ENCODE data around the gene FAM184A.

The FAM184A gene

GRCh38 chr6:118934461-118935330, 143.8 kb downstream of the FAM184A start, which contains the start of gene MCM9:
Gene MCM9, minus strand, starts transcription at chr6:118935159. Its CDS starts 3,436 bp downstream, at chr6:118931723.
- Histone ChIP-seq H3K4me1 (ENCODE audit: control insufficient read depth, insufficient read depth, low read length) (no peaks in the 10 kb centered on the region), H3K4me3 (ENCODE audit: low read depth, low read length) (peak within 1 kb of the TSS; percentile 87), H3K27me3 (ENCODE audit: control insufficient read depth, insufficient read depth, low read length) (no peaks in the 10 kb centered on the region), H3K36me3 (ENCODE audit: control insufficient read depth, insufficient read depth, low read length) (peaks cover 21% of the 10 kb centered on the region), H3K9ac (ENCODE audit: low read length) (peak within 1 kb of the TSS; percentile 95), H3K27ac (ENCODE audit: low read depth, low read length) (peak within 1 kb of the TSS; percentile 78), H3K9me3 (ENCODE audit: control insufficient read depth, insufficient read depth, low read depth, low read length) (peaks cover 12% of the 10 kb centered on the region)

- H3K36me3 ChIP-seq (ENCODE audit: control insufficient read depth, insufficient read depth, low read length): peaks cover 26% of the 10 kb centered on the region
- no peak overlapping the region for H3K27ac ChIP-seq (ENCODE audit: low read depth, low read length)
- H3K4me3 ChIP-seq (ENCODE audit: low read depth, low read length): peak overlapping the region; percentile 87
- no peaks in the 10 kb centered on the region for H3K27me3 ChIP-seq (ENCODE audit: control insufficient read depth, insufficient read depth, low read length)
- no peaks in the 10 kb centered on the region for H3K4me1 ChIP-seq (ENCODE audit: control insufficient read depth, insufficient read depth, low read length)
- H3K9me3 ChIP-seq (ENCODE audit: control insufficient read depth, insufficient read depth, low read depth, low read length): peaks cover 11% of the 10 kb centered on the region; the same call in 1 of the 2 replicates
- H3K9ac ChIP-seq (ENCODE audit: low read length): no peak overlapping the region
These were observed 144.5 kb downstream of the FAM184A start for GRCh38 chr6:118933855-118934460.

- Histone ChIP-seq H3K27me3 (ENCODE audit: control insufficient read depth, insufficient read depth, low read length) (no peaks in the 10 kb centered on the region), H3K4me1 (ENCODE audit: control insufficient read depth, insufficient read depth, low read length) (no peaks in the 10 kb centered on the region), H3K36me3 (ENCODE audit: control insufficient read depth, insufficient read depth, low read length) (peaks cover 32% of the 10 kb centered on the region), H3K9ac (ENCODE audit: low read length) (no peak overlapping the region), H3K4me3 (ENCODE audit: low read depth, low read length) (no peak overlapping the region), H3K27ac (ENCODE audit: low read depth, low read length) (no peak overlapping the region), H3K9me3 (ENCODE audit: control insufficient read depth, insufficient read depth, low read depth, low read length) (peaks cover 11% of the 10 kb centered on the region; the same call in 1 of the 2 replicates)
These were observed 146.0 kb downstream of the FAM184A start for GRCh38 chr6:118932421-118932820.

DNA sequence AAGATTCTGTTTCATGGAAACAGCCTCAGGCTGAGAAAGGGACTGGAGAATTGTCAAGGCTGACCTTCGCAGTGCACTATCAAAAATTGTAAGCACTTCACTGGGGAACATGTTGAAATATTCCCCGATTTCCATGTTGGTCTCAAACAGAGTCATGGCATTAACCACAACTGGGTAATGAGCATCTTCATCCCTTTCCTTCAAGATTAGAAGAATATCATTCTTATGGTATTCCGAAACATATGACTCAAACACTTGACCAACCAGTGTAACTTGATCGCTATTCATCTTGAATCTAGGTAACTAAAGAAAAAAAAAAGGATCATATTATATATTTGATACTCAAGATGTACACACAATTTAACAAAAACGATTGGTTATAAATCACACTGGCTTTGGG, 147.0 kb downstream of the FAM184A start:
- H3K27ac ChIP-seq (ENCODE audit: low read depth, low read length): no peak overlapping the region
- peaks cover 5% of the 10 kb centered on the region; the same call in 1 of the 2 replicates for H3K9me3 ChIP-seq (ENCODE audit: control insufficient read depth, insufficient read depth, low read depth, low read length)
- H3K36me3 ChIP-seq (ENCODE audit: control insufficient read depth, insufficient read depth, low read length): peaks cover 35% of the 10 kb centered on the region
- H3K4me3 ChIP-seq (ENCODE audit: low read depth, low read length): no peak overlapping the region
- H3K27me3 ChIP-seq (ENCODE audit: control insufficient read depth, insufficient read depth, low read length): no peaks in the 10 kb centered on the region
- no peaks in the 10 kb centered on the region for H3K4me1 ChIP-seq (ENCODE audit: control insufficient read depth, insufficient read depth, low read length)
- no peak overlapping the region for H3K9ac ChIP-seq (ENCODE audit: low read length)

- no peak overlapping the region for H3K9ac ChIP-seq (ENCODE audit: low read length)
- no peaks in the 10 kb centered on the region for H3K27me3 ChIP-seq (ENCODE audit: control insufficient read depth, insufficient read depth, low read length)
- no peak overlapping the region for H3K4me3 ChIP-seq (ENCODE audit: low read depth, low read length)
- H3K27ac ChIP-seq (ENCODE audit: low read depth, low read length): no peak overlapping the region
- peaks cover 35% of the 10 kb centered on the region for H3K36me3 ChIP-seq (ENCODE audit: control insufficient read depth, insufficient read depth, low read length)
- no peaks in the 10 kb centered on the region for H3K9me3 ChIP-seq (ENCODE audit: control insufficient read depth, insufficient read depth, low read depth, low read length)
- H3K4me1 ChIP-seq (ENCODE audit: control insufficient read depth, insufficient read depth, low read length): no peaks in the 10 kb centered on the region
These were observed 147.8 kb downstream of the FAM184A start for GRCh38 chr6:118930680-118931079.

DNA sequence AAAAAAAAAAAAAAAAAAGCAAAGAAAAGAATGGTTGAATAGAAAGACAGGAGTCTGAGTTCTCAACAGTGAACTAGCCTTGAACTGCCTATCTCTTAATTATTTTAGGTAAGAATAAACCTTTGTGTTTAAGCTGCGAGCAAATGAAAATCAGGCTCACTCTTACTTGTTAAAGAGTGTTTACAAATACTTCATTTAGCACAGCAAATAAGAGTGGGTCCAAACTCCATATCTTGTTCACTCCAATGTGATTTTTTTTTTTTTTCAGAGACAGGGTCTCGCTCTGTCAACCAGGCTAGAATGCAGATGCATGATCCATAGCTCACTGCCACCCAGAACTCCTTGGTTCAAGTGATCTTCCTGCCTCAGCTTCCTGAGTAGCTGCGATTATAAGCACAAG, 155.4 kb downstream of the FAM184A start:
- Histone ChIP-seq H3K9me3 (ENCODE audit: control insufficient read depth, insufficient read depth, low read depth, low read length) (no peaks in the 10 kb centered on the region), H3K4me1 (ENCODE audit: control insufficient read depth, insufficient read depth, low read length) (no peaks in the 10 kb centered on the region), H3K4me3 (ENCODE audit: low read depth, low read length) (no peak overlapping the region), H3K27me3 (ENCODE audit: control insufficient read depth, insufficient read depth, low read length) (no peaks in the 10 kb centered on the region), H3K27ac (ENCODE audit: low read depth, low read length) (no peak overlapping the region), H3K9ac (ENCODE audit: low read length) (no peak overlapping the region), H3K36me3 (ENCODE audit: control insufficient read depth, insufficient read depth, low read length) (peaks cover 57% of the 10 kb centered on the region)

DNA sequence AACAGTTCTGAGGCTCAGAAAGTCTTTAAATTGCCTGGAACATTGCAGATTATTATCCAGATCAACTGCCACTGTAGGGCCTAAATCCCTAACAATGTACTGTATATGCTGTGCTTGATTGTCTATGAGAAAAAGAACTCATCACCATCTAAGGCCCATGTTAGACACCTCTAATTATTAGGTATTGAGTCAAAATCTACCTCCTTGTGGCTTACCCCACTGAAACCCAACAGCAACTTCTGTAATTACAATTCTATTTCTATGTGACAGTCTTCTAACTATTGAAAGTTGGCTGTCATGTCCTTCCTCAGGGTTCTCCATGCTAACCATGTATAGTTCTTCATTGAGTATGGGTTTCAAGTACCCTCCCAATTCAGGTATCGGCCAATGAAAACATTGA, 157.4 kb downstream of the FAM184A start:
- Histone ChIP-seq H3K9ac (ENCODE audit: low read length) (no peak overlapping the region), H3K9me3 (ENCODE audit: control insufficient read depth, insufficient read depth, low read depth, low read length) (no peaks in the 10 kb centered on the region), H3K27ac (ENCODE audit: low read depth, low read length) (no peak overlapping the region), H3K4me3 (ENCODE audit: low read depth, low read length) (no peak overlapping the region), H3K27me3 (ENCODE audit: control insufficient read depth, insufficient read depth, low read length) (no peaks in the 10 kb centered on the region), H3K4me1 (ENCODE audit: control insufficient read depth, insufficient read depth, low read length) (no peaks in the 10 kb centered on the region), H3K36me3 (ENCODE audit: control insufficient read depth, insufficient read depth, low read length) (peaks cover 58% of the 10 kb centered on the region)

DNA sequence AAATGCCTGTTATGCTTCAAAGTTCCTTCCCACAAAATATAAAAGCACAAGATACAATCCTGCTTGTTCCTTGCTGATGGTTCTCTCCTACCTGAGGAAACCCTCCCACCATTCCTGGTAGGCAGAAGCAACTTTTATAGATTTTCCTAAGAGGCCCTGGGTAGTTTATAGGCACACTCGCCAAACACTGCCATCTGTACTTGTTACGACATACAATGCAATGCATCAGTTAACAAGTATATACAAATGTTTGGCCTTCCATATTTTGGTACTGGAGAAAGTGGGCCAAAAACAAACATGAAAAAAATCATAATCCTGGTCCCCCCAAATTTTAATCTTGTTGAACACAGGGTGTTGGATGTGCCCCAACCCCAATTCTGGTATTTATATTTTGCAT, 160.1 kb downstream of the FAM184A start:
- H3K4me3 ChIP-seq (ENCODE audit: low read depth, low read length): no peak overlapping the region
- no peak overlapping the region for H3K9ac ChIP-seq (ENCODE audit: low read length)
- H3K27ac ChIP-seq (ENCODE audit: low read depth, low read length): no peak overlapping the region
- H3K9me3 ChIP-seq (ENCODE audit: control insufficient read depth, insufficient read depth, low read depth, low read length): no peaks in the 10 kb centered on the region
- H3K27me3 ChIP-seq (ENCODE audit: control insufficient read depth, insufficient read depth, low read length): no peaks in the 10 kb centered on the region
- H3K4me1 ChIP-seq (ENCODE audit: control insufficient read depth, insufficient read depth, low read length): no peaks in the 10 kb centered on the region
- H3K36me3 ChIP-seq (ENCODE audit: control insufficient read depth, insufficient read depth, low read length): peaks cover 70% of the 10 kb centered on the region

DNA sequence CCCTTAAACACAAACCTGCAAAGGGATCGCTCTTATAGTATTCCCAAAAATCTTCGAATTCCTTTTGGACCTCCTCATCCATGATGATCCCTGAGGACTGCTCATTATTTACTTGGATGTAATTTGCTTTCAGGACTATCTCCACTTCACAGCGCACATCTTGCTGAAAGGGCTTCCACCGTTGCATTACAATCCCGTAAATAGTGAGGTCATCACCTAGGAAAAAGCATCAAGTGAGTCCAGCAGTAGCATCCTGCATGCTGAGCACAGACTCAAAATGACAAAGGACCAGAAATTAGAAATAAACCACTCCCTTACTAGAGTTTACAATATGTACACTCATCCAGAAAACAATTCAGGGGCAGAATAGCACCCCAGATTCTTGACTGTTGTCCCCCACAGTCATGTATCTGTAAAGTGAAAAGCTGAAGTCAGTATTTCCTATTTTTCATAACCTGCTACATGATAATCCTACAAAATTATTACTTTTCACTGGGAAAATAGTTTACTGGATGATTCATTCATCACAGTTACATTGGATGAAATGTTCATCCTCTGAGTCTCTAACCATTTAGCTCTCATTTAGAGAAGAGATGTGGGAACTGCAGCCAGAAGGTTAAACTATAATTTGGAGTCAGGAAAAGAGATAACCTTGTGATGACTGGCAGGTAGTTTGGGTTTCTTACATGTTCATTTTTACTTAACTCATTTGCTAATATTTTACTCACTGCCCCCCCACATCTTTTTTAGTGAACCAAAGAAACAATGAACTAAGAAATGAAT, 160.7 kb downstream of the FAM184A start:
- H3K4me1 ChIP-seq (ENCODE audit: control insufficient read depth, insufficient read depth, low read length): no peaks in the 10 kb centered on the region
- no peak overlapping the region for H3K27ac ChIP-seq (ENCODE audit: low read depth, low read length)
- H3K36me3 ChIP-seq (ENCODE audit: control insufficient read depth, insufficient read depth, low read length): peaks cover 67% of the 10 kb centered on the region
- no peaks in the 10 kb centered on the region for H3K9me3 ChIP-seq (ENCODE audit: control insufficient read depth, insufficient read depth, low read depth, low read length)
- no peak overlapping the region for H3K9ac ChIP-seq (ENCODE audit: low read length)
- H3K27me3 ChIP-seq (ENCODE audit: control insufficient read depth, insufficient read depth, low read length): no peaks in the 10 kb centered on the region
- H3K4me3 ChIP-seq (ENCODE audit: low read depth, low read length): no peak overlapping the region

DNA sequence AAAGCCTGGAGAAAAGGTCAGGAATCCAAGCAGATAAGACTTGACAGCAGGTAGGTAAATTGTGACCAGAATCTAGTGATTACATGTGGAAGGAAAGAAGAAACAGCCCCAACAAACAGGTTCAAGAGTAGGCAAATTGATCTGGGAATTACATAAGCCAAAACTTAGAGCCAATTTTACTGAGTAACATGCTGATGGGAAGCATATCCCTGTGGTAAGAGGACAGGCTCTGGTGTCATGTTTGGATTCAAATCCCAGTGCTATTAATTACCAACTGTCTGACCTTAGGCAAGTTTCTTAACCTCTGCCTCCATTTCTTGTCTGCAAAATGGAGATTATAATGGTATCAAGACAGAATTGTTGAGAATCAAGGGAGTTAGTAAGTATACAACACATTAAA, 163.9 kb downstream of the FAM184A start:
- Histone ChIP-seq H3K9ac (ENCODE audit: low read length) (no peak overlapping the region), H3K36me3 (ENCODE audit: control insufficient read depth, insufficient read depth, low read length) (peaks cover 69% of the 10 kb centered on the region), H3K27ac (ENCODE audit: low read depth, low read length) (no peak overlapping the region), H3K4me3 (ENCODE audit: low read depth, low read length) (no peak overlapping the region), H3K4me1 (ENCODE audit: control insufficient read depth, insufficient read depth, low read length) (no peaks in the 10 kb centered on the region), H3K27me3 (ENCODE audit: control insufficient read depth, insufficient read depth, low read length) (no peaks in the 10 kb centered on the region), H3K9me3 (ENCODE audit: control insufficient read depth, insufficient read depth, low read depth, low read length) (no peaks in the 10 kb centered on the region)

GRCh38 chr6:118913161-118913560, 165.3 kb downstream of the FAM184A start:
- H3K4me1 ChIP-seq (ENCODE audit: control insufficient read depth, insufficient read depth, low read length): no peaks in the 10 kb centered on the region
- no peaks in the 10 kb centered on the region for H3K9me3 ChIP-seq (ENCODE audit: control insufficient read depth, insufficient read depth, low read depth, low read length)
- H3K27ac ChIP-seq (ENCODE audit: low read depth, low read length): no peak overlapping the region
- H3K27me3 ChIP-seq (ENCODE audit: control insufficient read depth, insufficient read depth, low read length): no peaks in the 10 kb centered on the region
- H3K9ac ChIP-seq (ENCODE audit: low read length): no peak overlapping the region
- H3K36me3 ChIP-seq (ENCODE audit: control insufficient read depth, insufficient read depth, low read length): peaks cover 77% of the 10 kb centered on the region
- H3K4me3 ChIP-seq (ENCODE audit: low read depth, low read length): no peak overlapping the region

All from HUES6 (cell line).